GM18951 (cell line): ENCODE results near the gene ZNF483.

Experiments
- POLR2A ChIP-seq: IDR thresholded peaks from 4 replicates; pipeline ENCODE4 v1.6.1; 2011; ENCODE audit warnings: mild to moderate bottlenecking; ENCODE audit not compliant: insufficient read length, insufficient read depth; ENCODE audit errors: extremely low read depth
- in situ Hi-C: fragments of 300-500 bp; cut with MboI; formaldehyde crosslinking; loops from one replicate; pipeline ENCODE4 v1.12.0; 2022; ENCODE audit warnings: low sequenced_read_pairs, mixed read lengths, inconsistent platforms; ENCODE audit not compliant: unreplicated experiment

The ZNF483 gene

DNA sequence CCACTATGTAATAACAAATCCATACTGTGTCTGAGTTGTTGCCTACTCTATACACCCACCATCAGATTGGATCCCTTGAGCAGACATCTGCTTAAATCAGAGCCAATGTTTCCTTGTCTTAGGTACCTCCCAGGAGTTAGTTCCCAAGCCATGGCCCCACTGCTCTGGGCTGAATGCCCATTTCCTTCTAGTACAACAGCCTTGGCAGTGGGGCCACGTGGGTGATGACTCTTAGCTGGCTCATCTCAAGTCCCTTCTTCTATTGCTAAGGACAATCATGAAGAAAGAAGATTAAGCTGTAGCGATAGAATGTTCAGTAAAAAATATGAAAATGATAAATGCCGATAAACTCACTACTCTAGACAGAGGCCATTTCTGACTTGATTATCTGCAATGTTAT is 57.9 kb downstream of the ZNF483 start:
- in situ Hi-C loops: no loop called here
- no peak for TF ChIP-seq POLR2A

GRCh38 chr9:111586378-111586777 is 61.4 kb downstream of the ZNF483 start:
- in situ Hi-C loops: no loop called here
- TF ChIP-seq POLR2A: no peak

- TF ChIP-seq POLR2A: no peak
These were observed 63.9 kb downstream of the ZNF483 start for GRCh38 chr9:111588846-111589245.

DNA sequence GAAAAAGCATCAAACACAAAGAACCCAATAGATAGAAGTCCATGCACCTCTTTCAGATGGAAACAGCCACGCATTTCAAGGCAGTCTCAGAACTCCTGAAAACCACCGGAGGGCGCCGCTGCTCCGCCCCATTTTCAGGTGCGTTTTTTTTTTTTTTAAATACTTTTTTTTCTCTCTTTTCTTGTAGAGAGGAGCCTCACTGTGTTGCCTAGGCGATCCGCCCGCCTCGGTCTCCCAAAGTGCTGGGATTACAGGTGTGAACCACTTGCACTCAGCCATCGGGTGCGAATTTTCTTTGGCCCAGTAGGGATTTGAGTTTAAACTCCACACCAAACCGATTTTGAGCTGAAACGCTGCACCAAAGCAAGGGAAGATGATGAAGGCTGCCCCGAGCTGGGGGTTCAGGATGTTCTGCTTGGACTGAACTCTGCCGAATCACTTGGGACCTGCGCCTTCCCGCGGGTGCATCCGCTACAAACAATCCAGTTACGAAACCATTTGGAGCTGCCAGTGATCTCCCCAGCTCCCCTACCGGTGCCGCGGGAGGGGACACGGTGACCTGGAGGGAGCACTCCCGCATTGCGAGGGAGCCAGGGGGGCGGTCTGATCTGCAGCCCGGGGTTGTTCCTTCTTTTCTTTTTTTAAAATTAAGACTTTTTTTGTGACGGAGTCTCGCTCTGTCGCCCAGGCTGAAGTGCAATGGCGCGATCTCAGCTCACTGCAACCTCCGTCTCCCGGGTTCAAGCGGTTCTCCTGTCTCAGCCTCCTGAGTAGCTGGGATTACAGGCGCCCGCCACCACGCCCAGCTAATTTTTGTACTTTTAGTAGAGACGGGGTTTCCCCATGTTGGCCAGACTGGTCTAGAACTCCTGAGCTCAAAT is 73.1 kb downstream of the ZNF483 start:
- TF ChIP-seq POLR2A: no peak
- in situ Hi-C loops: no loop called here

More at GRCh38 chr9:111588846-111589245, 63.9 kb downstream of the ZNF483 start:
- in situ Hi-C loops: no loop called here

- TF ChIP-seq POLR2A: no peak
- in situ Hi-C loops: no loop called here
These were observed 73.7 kb downstream of the ZNF483 start for GRCh38 chr9:111598733-111599091.

DNA sequence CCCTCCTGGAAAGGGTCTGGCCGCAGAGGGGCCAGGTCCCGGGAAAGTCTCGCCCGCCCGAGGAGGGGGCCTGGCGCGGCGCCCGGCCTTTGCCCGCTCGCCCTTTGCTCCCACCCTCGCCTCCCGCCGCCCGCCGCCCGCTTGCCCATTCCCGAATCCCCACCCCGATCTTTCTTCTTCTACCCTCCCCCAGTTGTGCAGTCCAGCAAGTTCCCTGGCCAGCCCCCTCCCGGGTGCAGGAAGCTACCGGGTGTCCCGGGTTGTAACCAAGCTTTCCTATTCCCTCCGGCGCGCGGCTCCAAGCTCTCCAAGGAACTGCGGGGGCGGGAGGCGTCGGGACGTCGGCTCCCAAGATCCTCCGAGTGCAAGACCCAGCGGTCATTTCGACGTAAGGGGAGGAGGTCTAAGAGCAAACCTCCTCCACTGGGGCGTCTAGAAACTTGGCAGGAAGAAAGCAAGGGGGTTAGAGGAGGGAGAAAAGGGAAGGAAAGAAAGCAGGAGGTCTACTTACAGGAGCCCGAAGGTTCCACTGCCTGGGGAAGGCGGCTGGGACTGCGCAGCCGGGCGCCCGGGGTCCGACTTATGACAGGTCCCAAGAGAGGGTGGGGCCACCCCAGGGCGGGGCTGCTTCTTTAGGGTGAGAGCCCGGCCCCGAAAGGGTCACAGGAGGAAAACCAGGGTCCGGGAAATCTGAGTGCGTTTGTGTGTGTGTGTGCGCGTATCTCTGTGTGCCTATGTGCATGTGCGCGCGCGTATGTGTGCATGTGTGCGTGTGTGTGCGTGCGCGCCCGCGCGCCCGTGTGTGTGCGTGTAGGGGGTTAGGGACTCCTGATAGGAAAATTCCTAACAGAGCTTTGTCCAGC is 74.3 kb downstream of the ZNF483 start, which contains the start of gene PTGR1:
PTGR1 (minus strand) TSS at position 556 of the 863 bp plus-strand sequence. CDS start 2,225 bp downstream, outside the sequence.
- no peak for TF ChIP-seq POLR2A
- in situ Hi-C loops: no loop called here

DNA sequence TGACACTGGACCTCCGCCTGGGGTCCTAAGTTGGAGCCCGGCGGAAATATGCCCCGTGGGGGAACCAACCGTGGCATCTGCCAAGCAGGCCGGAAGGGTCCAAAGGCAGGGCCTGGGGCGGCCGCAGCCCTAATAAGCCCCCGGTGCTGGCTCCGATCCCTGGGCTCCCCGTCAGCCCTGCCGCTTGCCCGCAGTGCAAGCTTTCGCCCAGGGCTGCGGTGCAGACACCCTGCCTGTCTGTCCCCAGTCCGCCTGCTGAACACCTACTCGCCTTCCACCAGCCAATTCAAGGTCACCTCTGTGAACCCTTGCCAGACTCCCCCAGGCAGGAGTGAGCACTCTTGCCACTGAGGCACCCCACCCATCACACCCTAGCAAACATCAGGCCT is 75.0 kb downstream of the ZNF483 start:
- TF ChIP-seq POLR2A: no peak
- in situ Hi-C loops: no loop called here

DNA sequence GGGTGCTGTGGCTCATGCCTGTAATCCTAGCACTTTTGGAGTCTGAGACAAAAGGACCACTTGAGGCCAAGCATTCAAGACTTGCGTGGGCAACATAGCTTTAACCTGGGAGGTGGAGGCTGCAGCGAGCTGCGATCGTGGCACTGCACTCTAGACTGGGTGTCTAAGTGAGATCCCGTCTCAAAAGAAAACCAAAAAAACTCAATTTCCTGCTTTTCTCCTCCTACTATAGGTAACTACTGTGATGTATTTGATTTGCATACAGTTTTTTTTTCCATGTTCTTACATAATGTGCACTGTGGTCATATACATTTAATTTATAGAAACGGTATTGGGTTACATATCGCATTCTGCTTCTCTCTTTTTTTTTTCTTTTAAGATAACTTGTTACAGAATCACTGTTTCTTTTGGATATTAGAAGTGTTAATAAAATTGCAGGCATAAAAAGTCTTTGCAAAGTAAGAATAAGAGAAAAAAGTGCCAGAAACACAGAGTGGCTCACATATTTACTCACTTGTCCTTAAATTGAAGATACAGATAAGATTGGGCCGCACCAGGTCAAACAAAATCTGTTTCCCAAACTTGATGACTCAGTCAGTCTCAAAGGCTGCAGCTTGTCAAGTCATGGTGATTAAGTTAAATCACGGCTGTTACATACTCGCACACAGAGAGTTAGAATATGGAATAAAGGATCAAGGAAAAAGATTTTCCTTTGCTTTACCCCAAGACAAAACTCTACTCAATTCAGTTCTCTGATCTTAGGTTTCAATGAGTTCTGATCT is 76.4 kb downstream of the ZNF483 start:
- no peak for TF ChIP-seq POLR2A
- in situ Hi-C loops: no loop called here

DNA sequence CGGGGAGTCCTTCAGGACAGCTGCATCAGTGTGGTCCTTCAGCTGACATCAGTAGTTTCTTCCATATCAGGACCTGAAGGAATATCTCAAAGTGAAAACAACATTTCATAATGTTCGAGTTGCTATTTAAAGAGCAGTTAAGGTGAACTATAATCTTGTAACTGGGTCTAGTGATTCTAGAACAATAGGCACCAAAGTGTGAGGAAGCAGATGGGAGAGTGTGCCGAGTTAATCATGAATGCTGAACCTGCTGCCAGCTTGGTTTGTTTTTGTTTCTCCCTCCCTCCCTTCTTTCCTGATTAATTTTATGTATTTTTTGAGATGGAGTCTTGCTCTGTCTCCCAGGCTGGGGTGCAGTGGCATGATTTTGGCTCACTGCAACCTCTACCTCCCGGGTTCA is 78.1 kb downstream of the ZNF483 start:
- no peak for TF ChIP-seq POLR2A
- in situ Hi-C loops: no loop called here

DNA sequence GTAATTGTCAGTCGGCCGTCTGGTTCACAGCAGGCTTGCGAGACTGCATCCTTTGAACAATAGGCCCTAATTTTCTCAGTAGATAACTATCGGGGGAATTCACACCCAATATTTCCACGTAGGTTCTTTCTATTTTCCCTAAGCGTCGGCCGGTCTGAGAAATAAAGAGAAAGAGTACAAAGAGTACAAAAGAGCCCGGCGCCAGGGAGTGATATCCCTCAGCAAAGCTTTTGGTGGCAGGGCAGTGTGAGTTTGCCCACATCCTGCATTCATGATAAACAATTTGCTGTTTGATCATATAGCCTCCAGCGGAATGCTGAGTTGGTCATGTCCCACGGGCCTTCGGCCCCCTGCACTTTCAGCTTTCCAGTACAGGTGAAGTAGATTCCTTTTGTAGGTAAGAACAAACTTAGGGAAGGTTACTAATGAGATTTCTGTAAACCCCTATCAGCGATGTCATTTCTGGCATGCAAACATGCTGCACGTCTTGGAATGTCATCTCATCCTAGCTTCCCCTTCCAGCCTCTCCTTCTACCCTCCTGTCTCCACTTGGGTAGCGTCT is 79.2 kb downstream of the ZNF483 start:
- in situ Hi-C loops: no loop called here
- TF ChIP-seq POLR2A: no peak

- in situ Hi-C loops: no loop called here
These were observed 80.1 kb downstream of the ZNF483 start for GRCh38 chr9:111605041-111605559.

DNA sequence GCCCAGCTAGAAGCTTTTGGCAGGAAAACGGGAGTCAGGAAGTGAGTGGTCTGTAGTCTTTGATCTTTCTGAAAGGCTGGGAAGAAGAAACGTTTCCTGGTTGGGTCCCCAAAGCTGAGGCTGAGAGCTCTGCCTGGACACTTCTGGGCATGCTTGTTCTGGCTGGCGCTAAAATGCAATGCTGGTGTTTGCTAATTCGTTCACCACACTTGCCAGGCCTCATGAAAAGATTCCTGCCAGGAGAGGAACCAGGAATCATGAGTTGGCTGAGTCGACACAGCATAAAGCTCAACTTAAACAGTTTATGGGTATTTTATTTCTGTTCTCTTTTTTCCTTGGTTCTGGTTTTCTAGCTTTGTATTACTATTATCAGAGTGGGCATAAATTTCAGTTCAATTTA is 85.2 kb downstream of the ZNF483 start:
- TF ChIP-seq POLR2A: no peak
- in situ Hi-C loops: no loop called here

More at GRCh38 chr9:111605041-111605559, 80.1 kb downstream of the ZNF483 start:
- TF ChIP-seq POLR2A: no peak
